Skeletal muscle tissue (tissue), 4 donors: ENCODE data around the gene STAT3. TPM values are rescaled to one million over a fixed set of nuclear protein-coding genes. Genes with fewer than 3 reads are reported as not detected.
A peak's percentile ranks its signal among the peaks of the same experiment; 100 is the strongest.

Experiments
- H3K27ac ChIP-seq: one replicate; pipeline ENCODE4 v1.7.0; 2013; ENCODE audit warnings: mild to moderate bottlenecking, low read depth, low read length, inconsistent platforms
- H3K27me3 ChIP-seq, 3 donors: one replicate each; pipeline ENCODE4 v1.7.0; 2013; ENCODE audit warnings: low read length in 3 of 3; ENCODE audit not compliant: control insufficient read depth in 3 of 3, insufficient read depth in 3 of 3
- H3K36me3 ChIP-seq, 3 donors: one replicate each; pipeline ENCODE4 v1.7.0; 2013; ENCODE audit warnings: low read length in 3 of 3; ENCODE audit not compliant: control insufficient read depth in 3 of 3, insufficient read depth in 3 of 3
- H3K4me1 ChIP-seq, 3 donors: one replicate each; pipeline ENCODE4 v1.7.0; 2013; ENCODE audit warnings: low read length in 3 of 3, mild to moderate bottlenecking in 3 of 3; ENCODE audit not compliant: control insufficient read depth in 3 of 3, insufficient read depth in 3 of 3
- H3K4me3 ChIP-seq, 3 donors: one replicate each; pipeline ENCODE4 v1.7.0; 2013; ENCODE audit warnings: low read length in 3 of 3
- H3K9ac ChIP-seq, 3 donors: one replicate each; pipeline ENCODE4 v1.7.0; 2013; ENCODE audit warnings: low read length in 3 of 3, mild to moderate bottlenecking in 3 of 3, moderate library complexity in 2 of 3, low read depth in 1 of 3
- H3K9me3 ChIP-seq, 3 donors: one replicate each; pipeline ENCODE4 v1.7.0; 2013; ENCODE audit warnings: low read length in 3 of 3; ENCODE audit not compliant: control insufficient read depth in 3 of 3
- total RNA-seq: library from RNA; depleted of rRNA; stranded (reverse); fragments of >200 nt; gene quantifications from one replicate; pipeline ENCODE4 v1.2.3, GENCODE V29; 2014
- donor health status: Osteomylitis.

STAT3 gene
- total RNA-seq, 1 donor from 2014 or later = 44.9 TPM

GRCh38 chr17:42340691-42341127 lies 47.5 kb downstream of the STAT3 start:
- H3K27me3 ChIP-seq = no peaks in the 10 kb centered on the region
- peaks cover 36 to 68% (median 64%) of the 10 kb centered on the region in 3 donors for H3K36me3 ChIP-seq
- H3K9ac ChIP-seq = no peak overlapping the region
- H3K9me3 ChIP-seq = no peaks in the 10 kb centered on the region
- H3K27ac ChIP-seq = no peak overlapping the region
- H3K4me1 ChIP-seq = peaks cover 0 to 4% (median 0%) of the 10 kb centered on the region in 3 donors
- H3K4me3 ChIP-seq = no peak overlapping the region

GRCh38 chr17:42339221-42339620 lies 49.0 kb downstream of the STAT3 start:
- Histone ChIP-seq H3K9ac (no peak overlapping the region), H3K27me3 (no peaks in the 10 kb centered on the region), H3K9me3 (no peaks in the 10 kb centered on the region), H3K27ac (no peak overlapping the region), H3K36me3 (peaks cover 39 to 76% (median 73%) of the 10 kb centered on the region in 3 donors), H3K4me3 (no peak overlapping the region), H3K4me1 (peaks cover 0 to 4% (median 0%) of the 10 kb centered on the region in 3 donors)

- Histone ChIP-seq H3K9me3 (no peaks in the 10 kb centered on the region), H3K27ac (no peak overlapping the region), H3K4me3 (no peak overlapping the region), H3K36me3 (peaks cover 45 to 76% (median 73%) of the 10 kb centered on the region in 3 donors), H3K4me1 (peaks cover 0 to 4% (median 0%) of the 10 kb centered on the region in 3 donors), H3K9ac (no peak overlapping the region), H3K27me3 (no peaks in the 10 kb centered on the region)
These were observed 49.7 kb downstream of the STAT3 start for GRCh38 chr17:42338427-42338985.

GRCh38 chr17:42337442-42337841 lies 50.8 kb downstream of the STAT3 start:
- H3K9ac ChIP-seq = no peak overlapping the region
- H3K27ac ChIP-seq = peak overlapping the region; percentile 37
- H3K36me3 ChIP-seq = peaks cover 55 to 79% (median 77%) of the 10 kb centered on the region in 3 donors
- no peak overlapping the region for H3K4me3 ChIP-seq
- no peaks in the 10 kb centered on the region for H3K9me3 ChIP-seq
- peaks cover 0 to 4% (median 0%) of the 10 kb centered on the region in 3 donors for H3K4me1 ChIP-seq
- H3K27me3 ChIP-seq = no peaks in the 10 kb centered on the region

- H3K9ac ChIP-seq = no peak overlapping the region
- no peaks in the 10 kb centered on the region for H3K27me3 ChIP-seq
- no peak overlapping the region for H3K4me3 ChIP-seq
- no peaks in the 10 kb centered on the region for H3K9me3 ChIP-seq
- peaks cover under 1 to 2% (median 2%) of the 10 kb centered on the region in 3 donors for H3K4me1 ChIP-seq
- peaks cover 59 to 71% (median 69%) of the 10 kb centered on the region in 3 donors for H3K36me3 ChIP-seq
- H3K27ac ChIP-seq = no peak overlapping the region
These were observed 53.6 kb downstream of the STAT3 start for GRCh38 chr17:42334677-42335076.

GRCh38 chr17:42333053-42333452 lies 55.2 kb downstream of the STAT3 start:
- peaks cover 12% of the 10 kb centered on the region in 3 donors for H3K4me1 ChIP-seq
- no peak overlapping the region for H3K27ac ChIP-seq
- no peak overlapping the region for H3K4me3 ChIP-seq
- H3K9ac ChIP-seq = no peak overlapping the region
- H3K9me3 ChIP-seq = no peaks in the 10 kb centered on the region
- no peaks in the 10 kb centered on the region for H3K27me3 ChIP-seq
- H3K36me3 ChIP-seq = peaks cover 56 to 69% (median 62%) of the 10 kb centered on the region in 3 donors

- Histone ChIP-seq H3K9me3 (no peaks in the 10 kb centered on the region), H3K36me3 (peaks cover 45 to 55% (median 48%) of the 10 kb centered on the region in 3 donors), H3K4me3 (no peak overlapping the region), H3K27ac (peak overlapping the region; percentile 20), H3K27me3 (no peaks in the 10 kb centered on the region), H3K9ac (peak overlapping the region in 1 of 3 donors; percentile 5), H3K4me1 (peaks cover 15 to 20% (median 18%) of the 10 kb centered on the region in 3 donors)
These were observed 58.9 kb downstream of the STAT3 start for GRCh38 chr17:42329025-42329976.

- peaks cover 38 to 65% (median 50%) of the 10 kb centered on the region in 3 donors for H3K36me3 ChIP-seq
These were observed 63.2 kb downstream of the STAT3 start for GRCh38 chr17:42325026-42325425.

GRCh38 chr17:42323268-42323773 lies 64.9 kb downstream of the STAT3 start:
- Histone ChIP-seq H3K27me3 (no peaks in the 10 kb centered on the region), H3K9ac (peak overlapping the region in 1 of 3 donors; percentile 19), H3K4me1 (peaks cover 13 to 21% (median 14%) of the 10 kb centered on the region in 3 donors), H3K4me3 (no peak overlapping the region), H3K9me3 (no peaks in the 10 kb centered on the region), H3K27ac (no peak overlapping the region), H3K36me3 (peaks cover 34 to 65% (median 56%) of the 10 kb centered on the region in 3 donors)

More at GRCh38 chr17:42325026-42325425, 63.2 kb downstream of the STAT3 start:
- no peak overlapping the region for H3K4me3 ChIP-seq
- H3K27ac ChIP-seq = peak overlapping the region; percentile 60
- H3K27me3 ChIP-seq = no peaks in the 10 kb centered on the region
- H3K4me1 ChIP-seq = peaks cover 25 to 28% (median 26%) of the 10 kb centered on the region in 3 donors
- no peaks in the 10 kb centered on the region for H3K9me3 ChIP-seq
- H3K9ac ChIP-seq = peak overlapping the region in 2 of 3 donors; percentile 41 to 46
